ENCODE measurements around the gene CTNNA3. TPM values are rescaled to one million over a fixed set of nuclear protein-coding genes. Genes with fewer than 3 reads are reported as not detected.

CTNNA3 gene
- total RNA-seq, 1 donor from 2014 or later = 0.92 TPM

DNA sequence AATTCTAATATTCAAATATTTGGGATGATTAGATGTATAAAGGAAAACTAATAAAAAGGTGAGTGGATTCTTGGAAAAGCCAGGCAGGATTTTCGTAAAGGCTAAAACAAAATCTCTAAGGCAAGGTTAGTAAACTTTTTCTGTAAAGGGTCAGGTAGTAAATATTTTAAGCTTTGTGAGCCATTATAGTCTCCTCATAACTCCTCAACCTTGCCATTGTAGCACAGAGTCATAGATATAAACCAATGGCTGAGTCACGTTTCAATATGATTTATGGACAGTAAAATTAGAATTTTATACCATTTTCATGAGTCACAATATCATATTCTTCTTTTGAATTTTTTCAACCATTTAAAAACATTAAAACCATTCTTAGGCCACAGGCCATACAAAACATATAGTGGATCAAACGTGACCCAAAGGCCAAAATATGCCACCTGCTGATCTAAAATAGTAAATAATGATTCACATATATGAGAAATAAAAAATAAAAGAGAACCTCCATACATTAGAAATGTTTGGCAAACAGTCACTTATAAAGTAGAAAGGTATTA lies 1422.0 kb downstream of the CTNNA3 start:
- Mint-ChIP-seq H3K27me3 (ENCODE audit: low read depth) (no peaks in the 10 kb centered on the region), H3K4me3 (ENCODE audit: unreplicated experiment) (no peak overlapping the region), H3K4me1 (ENCODE audit: low read depth) (no peaks in the 10 kb centered on the region), H3K9me3 (ENCODE audit: low read depth) (no peaks in the 10 kb centered on the region), H3K27ac (ENCODE audit: unreplicated experiment) (no peak overlapping the region), H3K36me3 (ENCODE audit: low read depth) (no peaks in the 10 kb centered on the region)
- no peak for TF ChIP-seq CTCF (IDR thresholded peaks at IDR 0.05)
- no peak for DNase-seq (ENCODE audit: low spot score)

- DNase-seq (ENCODE audit: low spot score) = no peak
- no peak overlapping the region for H3K4me3 Mint-ChIP-seq (ENCODE audit: unreplicated experiment)
- no peaks in the 10 kb centered on the region for H3K36me3 Mint-ChIP-seq (ENCODE audit: low read depth)
- H3K27me3 Mint-ChIP-seq (ENCODE audit: low read depth) = no peaks in the 10 kb centered on the region
- H3K4me1 Mint-ChIP-seq (ENCODE audit: low read depth) = peaks cover 2% of the 10 kb centered on the region
- no peaks in the 10 kb centered on the region for H3K9me3 Mint-ChIP-seq (ENCODE audit: low read depth)
- no peak overlapping the region for H3K27ac Mint-ChIP-seq (ENCODE audit: unreplicated experiment)
- TF ChIP-seq CTCF (IDR thresholded peaks at IDR 0.05) = no peak
Measured at GRCh38 chr10:66265398-66265797, 1430.6 kb downstream of the CTNNA3 start.

- TF ChIP-seq CTCF (IDR thresholded peaks at IDR 0.05) = no peak
- H3K4me3 Mint-ChIP-seq (ENCODE audit: unreplicated experiment) = no peak overlapping the region
- H3K27me3 Mint-ChIP-seq (ENCODE audit: low read depth) = no peaks in the 10 kb centered on the region
- no peak for DNase-seq (ENCODE audit: low spot score)
- H3K9me3 Mint-ChIP-seq (ENCODE audit: low read depth) = peaks cover 2% of the 10 kb centered on the region
- H3K4me1 Mint-ChIP-seq (ENCODE audit: low read depth) = peaks cover 2% of the 10 kb centered on the region
- no peak overlapping the region for H3K27ac Mint-ChIP-seq (ENCODE audit: unreplicated experiment)
- H3K36me3 Mint-ChIP-seq (ENCODE audit: low read depth) = no peaks in the 10 kb centered on the region
Measured at GRCh38 chr10:66259836-66260235, 1436.2 kb downstream of the CTNNA3 start.

DNA sequence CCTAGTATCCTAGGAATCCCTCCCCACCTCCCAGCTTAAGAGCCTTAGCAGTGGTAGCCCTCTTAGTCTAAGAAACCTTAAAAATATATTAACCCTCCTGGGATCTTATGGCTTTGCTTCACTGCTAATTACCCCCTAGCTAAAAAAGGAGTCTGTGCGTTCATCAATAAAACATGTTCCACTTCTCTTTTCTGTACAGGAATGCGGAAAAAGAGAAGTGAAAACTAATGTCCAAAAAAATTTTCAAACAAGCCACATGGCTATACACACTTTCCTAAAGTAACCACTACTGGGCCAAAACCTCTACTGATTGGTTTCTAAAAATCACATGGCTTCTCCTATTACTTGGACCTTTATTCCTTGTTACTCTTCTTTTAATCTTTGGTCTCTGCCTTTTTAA lies 1437.3 kb downstream of the CTNNA3 start:
- no peaks in the 10 kb centered on the region for H3K36me3 Mint-ChIP-seq (ENCODE audit: low read depth)
- no peak for DNase-seq (ENCODE audit: low spot score)
- TF ChIP-seq CTCF (IDR thresholded peaks at IDR 0.05) = no peak
- no peak overlapping the region for H3K4me3 Mint-ChIP-seq (ENCODE audit: unreplicated experiment)
- no peak overlapping the region for H3K27ac Mint-ChIP-seq (ENCODE audit: unreplicated experiment)
- no peaks in the 10 kb centered on the region for H3K27me3 Mint-ChIP-seq (ENCODE audit: low read depth)
- peaks cover 2% of the 10 kb centered on the region for H3K4me1 Mint-ChIP-seq (ENCODE audit: low read depth)
- peaks cover 2% of the 10 kb centered on the region for H3K9me3 Mint-ChIP-seq (ENCODE audit: low read depth)

DNA sequence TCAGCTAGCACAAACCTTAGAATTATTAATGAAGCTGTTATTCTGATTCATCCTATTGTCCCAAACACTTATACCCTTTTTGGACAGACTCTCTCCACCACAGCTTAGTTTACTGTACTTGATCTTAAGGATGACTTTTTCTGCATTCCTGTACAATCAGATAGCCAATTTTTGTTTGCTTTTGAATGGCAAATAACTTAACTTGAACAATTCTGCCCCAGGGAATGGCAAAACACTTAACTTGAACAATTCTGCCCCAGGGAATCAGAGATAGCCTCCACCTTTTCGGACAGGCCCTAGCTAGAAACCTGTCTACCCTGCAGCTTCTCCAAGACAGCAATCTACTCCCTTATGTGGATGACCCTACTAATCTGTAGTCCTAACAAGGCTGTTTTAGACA lies 1438.2 kb downstream of the CTNNA3 start:
- no peak for TF ChIP-seq CTCF (IDR thresholded peaks at IDR 0.05)
- H3K27ac Mint-ChIP-seq (ENCODE audit: unreplicated experiment) = no peak overlapping the region

More for the DNA sequence above, 1438.2 kb downstream of the CTNNA3 start:
- DNase-seq (ENCODE audit: low spot score) = no peak
- no peak overlapping the region for H3K4me3 Mint-ChIP-seq (ENCODE audit: unreplicated experiment)
- no peaks in the 10 kb centered on the region for H3K27me3 Mint-ChIP-seq (ENCODE audit: low read depth)
- peaks cover under 1% of the 10 kb centered on the region for H3K4me1 Mint-ChIP-seq (ENCODE audit: low read depth)
- H3K36me3 Mint-ChIP-seq (ENCODE audit: low read depth) = no peaks in the 10 kb centered on the region
- H3K9me3 Mint-ChIP-seq (ENCODE audit: low read depth) = peaks cover 2% of the 10 kb centered on the region
